ENCODE results near the gene BOLL.
"Not testable (repeated sequence)": the region's sequence is repeated elsewhere in the genome, so short reads cannot be mapped to it uniquely, and the experiment has no call there.

The BOLL gene

GRCh38 chr2:197798187-197798586 lies 13.1 kb upstream of the BOLL start:
- DNase-seq: no peak

- DNase-seq: no peak
Measured at GRCh38 chr2:197795277-197795676, 10.2 kb upstream of the BOLL start.

GRCh38 chr2:197793456-197793855 lies 8.3 kb upstream of the BOLL start:
- no peak for DNase-seq

- no peak for DNase-seq
Measured at GRCh38 chr2:197786010-197786877, 1.1 kb upstream of the BOLL start.

- DNase-seq: no peak
Measured at GRCh38 chr2:197782126-197782525, 3.0 kb downstream of the BOLL start.

GRCh38 chr2:197779261-197779660 lies 5.9 kb downstream of the BOLL start:
- no peak for DNase-seq

GRCh38 chr2:197777823-197778407 lies 7.2 kb downstream of the BOLL start:
- DNase-seq: peak; percentile 35 to 42

GRCh38 chr2:197760293-197760657 lies 24.8 kb downstream of the BOLL start:
- DNase-seq: no peak

- DNase-seq: no peak
Measured at GRCh38 chr2:197759625-197760292, 25.4 kb downstream of the BOLL start.

- no peak for DNase-seq
Measured at GRCh38 chr2:197759013-197759412, 26.1 kb downstream of the BOLL start.

- DNase-seq: no peak
Measured at GRCh38 chr2:197740200-197740599, 44.9 kb downstream of the BOLL start.

GRCh38 chr2:197728555-197729544 lies 56.3 kb downstream of the BOLL start:
- DNase-seq: not testable (repeated sequence)

- DNase-seq: no peak
Measured at GRCh38 chr2:197727011-197727410, 58.1 kb downstream of the BOLL start.

GRCh38 chr2:197717863-197718262 lies 67.3 kb downstream of the BOLL start:
- no peak for DNase-seq

GRCh38 chr2:197713271-197713670 lies 71.8 kb downstream of the BOLL start:
- DNase-seq: no peak

- no peak for DNase-seq
Measured at GRCh38 chr2:197711578-197711977, 73.5 kb downstream of the BOLL start.

GRCh38 chr2:197710424-197711042 lies 74.6 kb downstream of the BOLL start:
- no peak for DNase-seq

GRCh38 chr2:197709140-197709539 lies 76.0 kb downstream of the BOLL start:
- not testable (repeated sequence) for DNase-seq

GRCh38 chr2:197708331-197708730 lies 76.8 kb downstream of the BOLL start:
- no peak for DNase-seq

- peak; percentile 24 to 46 for DNase-seq
Measured at GRCh38 chr2:197707316-197708213, 77.6 kb downstream of the BOLL start.

GRCh38 chr2:197706839-197707207 lies 78.3 kb downstream of the BOLL start:
- DNase-seq: no peak

Data from inflammatory macrophage (primary cell).